ENCODE measurements around the gene HELZ.

Gene HELZ

DNA sequence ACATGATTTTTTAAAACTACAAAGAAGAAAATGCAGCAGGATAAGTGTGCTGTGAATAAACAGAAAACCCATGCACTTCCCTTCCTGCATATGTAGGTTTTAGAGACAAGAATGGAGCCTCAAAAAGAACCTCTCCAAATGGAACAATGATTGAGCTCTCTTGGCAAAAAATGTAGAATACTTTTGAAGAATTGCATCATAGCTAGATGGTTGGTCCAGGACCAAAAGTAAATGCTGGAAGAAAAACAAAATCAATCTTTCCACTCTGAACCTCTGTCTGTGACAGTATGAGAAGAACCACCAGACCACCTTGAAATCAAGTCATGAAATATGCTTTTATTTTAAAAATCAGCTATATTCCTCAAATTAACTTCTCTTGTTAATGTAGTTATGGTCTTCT, 17.5 kb downstream of the HELZ start:
- no peak for DNase-seq

DNA sequence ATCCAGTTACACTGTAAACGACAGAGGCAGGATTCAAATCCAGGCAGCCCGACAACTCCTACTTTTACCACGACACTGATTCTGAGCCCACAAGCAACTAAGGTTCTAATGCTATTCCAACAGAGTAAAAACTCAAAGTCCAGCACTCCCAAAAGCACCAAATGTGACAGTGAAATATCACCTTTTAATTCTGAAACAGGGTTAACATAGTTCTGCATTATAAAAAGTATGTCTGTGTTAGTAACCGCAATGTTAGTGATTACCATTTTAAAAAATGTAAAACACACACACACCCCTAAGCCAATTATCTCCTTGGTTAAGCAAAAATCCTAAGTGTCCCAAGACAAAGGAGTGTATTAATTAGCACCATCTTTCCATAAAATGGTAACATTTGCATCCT, 19.7 kb downstream of the HELZ start:
- DNase-seq = no peak

DNA sequence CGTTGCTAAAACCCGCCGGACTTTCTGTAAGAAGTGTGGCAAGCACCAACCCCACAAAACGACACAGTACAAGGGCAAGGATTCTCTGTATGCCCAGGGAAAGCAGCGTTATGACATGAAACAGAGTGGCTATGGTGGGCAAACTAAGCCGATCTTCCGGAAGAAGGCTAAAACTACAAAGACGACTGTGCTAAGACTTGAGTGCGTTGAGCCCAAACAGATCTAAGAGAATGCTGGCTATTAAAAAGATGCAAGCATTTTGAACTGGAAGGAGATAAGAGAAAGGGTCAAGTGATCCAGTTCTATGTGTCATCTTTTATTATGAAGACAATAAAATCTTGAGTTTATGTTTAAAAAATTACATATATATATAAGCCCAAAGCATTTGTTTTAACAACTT, 20.3 kb downstream of the HELZ start:
- DNase-seq = no peak

DNA sequence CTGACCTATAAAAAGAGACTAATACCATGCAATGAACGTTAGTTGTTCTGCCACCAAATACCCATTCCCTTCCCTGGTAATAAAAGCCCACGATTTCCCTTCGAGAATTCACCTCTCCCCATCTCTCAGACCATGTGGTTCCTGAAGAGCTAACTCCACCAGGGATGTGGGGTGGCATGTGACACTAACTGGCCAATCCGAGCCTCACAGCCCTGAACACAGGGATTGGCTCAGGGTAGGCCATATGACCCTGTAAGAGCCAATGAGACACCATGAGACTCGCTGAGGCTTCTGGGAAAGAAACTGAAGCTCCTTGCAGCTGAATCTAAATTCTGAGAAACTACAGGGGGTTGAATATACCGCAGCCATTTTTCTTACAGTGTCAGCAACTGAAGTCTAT, 21.1 kb downstream of the HELZ start:
- DNase-seq = peak in 1 of 2 experiments; percentile 33

DNA sequence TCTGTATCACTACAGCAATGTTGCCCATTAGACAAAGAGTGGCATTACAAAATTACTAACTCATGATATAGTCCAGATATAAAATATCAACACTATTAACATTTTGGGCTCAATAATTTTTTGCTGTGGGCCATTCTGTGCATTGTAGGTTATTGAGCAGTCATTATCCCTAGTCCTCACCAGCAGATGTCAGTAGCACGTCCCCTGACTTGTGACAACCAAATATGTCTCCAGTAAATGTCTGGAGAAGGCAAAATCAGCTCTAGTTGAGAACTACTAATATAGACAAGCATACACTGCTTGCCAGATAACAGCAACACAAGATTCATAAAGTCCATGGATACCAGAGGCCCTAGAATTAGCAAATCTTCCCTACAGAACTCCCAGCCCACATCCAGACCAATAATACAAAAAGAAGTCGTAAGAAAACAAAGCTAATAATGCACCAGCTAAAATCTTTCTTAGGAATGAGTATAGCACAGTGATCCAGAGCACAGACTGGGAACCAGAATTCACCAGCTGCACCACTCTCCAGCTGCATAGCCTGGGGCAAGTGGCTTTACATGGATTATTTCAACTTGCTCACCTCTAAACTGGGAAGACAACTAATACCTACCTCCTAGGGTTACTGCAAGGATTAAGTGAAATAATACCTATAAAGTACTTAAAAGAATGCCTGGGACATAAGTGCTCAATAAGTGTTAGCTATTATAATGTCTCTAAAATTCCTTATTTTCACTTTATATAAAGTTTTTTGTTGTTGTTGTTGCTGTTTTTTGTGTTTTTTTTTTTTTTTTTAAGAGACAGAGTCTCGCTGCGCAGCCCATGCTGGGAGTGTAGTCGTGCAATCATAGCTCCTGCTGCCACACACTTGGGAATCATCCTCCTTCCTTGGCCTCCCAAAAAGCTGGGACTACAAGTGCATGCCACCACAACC, 23.7 kb downstream of the HELZ start:
- DNase-seq = no peak

DNA sequence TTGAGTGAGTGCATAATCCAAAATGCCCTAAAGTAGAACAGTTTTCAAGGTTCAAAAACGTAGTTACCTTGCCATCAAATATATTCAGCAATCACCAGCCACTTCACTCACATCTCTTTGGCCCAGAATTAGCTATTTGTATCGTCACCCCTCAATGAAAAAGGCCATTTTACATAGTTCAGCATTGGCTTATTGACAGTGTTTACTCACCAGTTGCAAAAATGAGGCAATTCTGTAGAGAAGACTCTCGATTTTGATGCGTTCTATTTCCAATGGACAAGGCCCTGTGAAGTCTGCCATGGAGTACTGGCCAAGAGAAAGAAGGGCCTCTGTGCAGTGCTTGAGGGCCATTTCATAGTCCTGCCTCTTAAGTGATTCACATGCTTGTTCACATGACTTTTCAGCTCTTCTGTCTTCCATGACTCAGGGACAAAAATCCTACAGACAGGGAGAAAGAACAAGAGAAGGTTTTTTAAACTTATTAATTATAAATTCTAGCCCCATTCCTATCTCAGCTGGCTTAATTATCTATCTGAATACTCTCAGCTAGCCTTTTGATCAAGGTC, 26.5 kb downstream of the HELZ start:
- no peak for DNase-seq

DNA sequence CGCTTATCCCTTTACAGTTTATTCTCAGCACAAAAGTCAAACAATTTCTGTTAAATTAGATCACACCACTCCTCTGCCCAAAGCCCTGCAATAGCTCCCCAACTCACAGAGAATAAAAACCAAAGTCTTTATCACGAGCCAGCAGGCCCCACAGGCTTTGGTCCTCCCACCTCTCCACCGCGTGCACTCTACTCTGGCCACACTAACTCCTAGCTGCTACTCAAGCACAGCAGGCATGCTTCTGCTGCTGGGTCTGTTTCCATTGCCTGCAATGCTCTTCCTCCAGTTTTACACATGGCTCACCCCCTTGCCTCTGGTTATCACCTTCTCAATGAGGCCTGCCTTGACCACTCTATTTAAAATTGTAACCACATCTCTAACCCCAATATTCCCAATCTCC, 27.6 kb downstream of the HELZ start:
- no peak for DNase-seq

DNA sequence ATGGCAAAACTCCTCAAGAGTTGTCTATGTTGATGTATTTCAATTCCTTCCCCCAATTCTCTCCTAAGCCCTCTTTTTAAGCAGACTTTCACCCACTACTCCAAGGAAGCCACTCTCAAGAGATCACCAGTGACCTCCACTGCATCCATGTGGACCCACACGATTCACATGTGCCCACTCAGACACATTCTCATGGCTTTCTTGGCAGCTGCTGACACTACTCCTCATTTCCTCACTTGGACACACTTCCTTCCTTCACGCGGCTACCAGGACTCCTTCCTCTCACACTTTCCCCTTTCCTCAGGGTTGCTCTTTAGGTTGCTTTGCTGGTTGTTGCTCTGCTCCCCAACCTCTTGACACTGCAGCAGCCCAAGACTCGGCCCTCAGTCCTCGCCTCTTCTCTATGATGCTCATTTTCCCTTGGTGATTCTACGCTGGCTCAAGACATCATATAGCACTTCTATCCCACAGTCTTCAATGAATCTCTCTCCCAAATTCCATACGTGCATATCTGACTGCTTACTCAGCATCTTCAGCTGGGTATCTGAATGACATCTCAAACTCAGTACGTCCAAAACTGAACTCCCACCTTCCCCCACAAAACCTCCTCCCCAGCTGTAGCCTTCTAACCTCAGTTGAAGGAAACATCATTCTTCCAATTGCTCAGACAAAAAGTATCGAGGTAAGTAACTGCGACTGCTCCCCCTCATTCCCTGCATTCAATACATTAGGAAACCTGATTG, 28.2 kb downstream of the HELZ start:
- no peak for DNase-seq

DNA sequence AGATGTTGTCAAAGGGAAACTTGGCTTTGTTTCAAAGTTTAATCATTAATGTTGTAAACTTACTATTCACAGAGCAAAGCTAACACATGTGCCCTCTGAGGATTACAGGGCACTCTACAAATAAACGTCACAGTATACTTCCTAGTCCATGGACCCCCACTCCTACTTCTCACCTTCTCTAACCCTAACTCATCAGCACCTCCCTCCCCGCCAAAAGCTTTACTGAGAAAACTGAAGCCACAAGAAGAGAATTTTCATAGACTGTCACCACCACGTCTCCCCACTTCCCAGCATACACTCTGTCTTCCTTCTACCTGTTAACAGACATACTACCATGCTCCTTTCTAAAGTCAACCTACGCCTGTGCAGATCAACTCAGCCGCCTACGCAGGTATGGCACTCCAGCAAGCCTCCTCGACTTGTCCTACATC, 29.0 kb downstream of the HELZ start:
- DNase-seq = no peak

DNA sequence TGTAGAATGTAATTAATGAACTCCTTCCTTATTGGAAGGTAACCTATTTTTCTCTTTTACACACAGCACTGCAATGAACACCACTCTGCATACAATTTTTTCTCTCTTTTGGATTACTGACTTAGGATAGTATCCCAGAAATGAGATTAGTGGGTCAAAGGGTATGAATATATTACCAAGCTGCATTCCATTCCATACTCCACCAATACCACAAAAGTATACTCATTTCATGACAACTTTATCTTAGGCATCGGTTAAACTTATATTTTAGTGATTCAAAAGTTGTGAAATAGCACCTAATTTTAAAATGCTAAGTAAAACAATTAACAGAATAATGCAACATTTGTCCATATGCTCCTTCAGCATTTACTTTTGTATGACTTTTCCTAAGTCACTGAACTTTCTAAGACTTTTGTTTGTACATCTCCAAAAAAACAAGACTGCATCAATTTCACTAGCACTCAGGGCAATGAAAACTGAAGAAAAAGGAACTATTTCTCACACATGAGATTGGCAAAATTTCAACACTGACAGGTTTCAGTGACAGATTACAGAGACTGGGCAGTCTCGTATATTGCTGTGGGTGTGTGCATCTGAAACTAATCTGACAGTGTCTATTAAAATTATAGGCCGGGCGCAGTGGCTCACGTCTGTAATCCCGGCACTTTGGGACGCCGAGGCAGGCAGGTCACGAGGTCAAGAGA, 32.1 kb downstream of the HELZ start:
- no peak for DNase-seq

DNA sequence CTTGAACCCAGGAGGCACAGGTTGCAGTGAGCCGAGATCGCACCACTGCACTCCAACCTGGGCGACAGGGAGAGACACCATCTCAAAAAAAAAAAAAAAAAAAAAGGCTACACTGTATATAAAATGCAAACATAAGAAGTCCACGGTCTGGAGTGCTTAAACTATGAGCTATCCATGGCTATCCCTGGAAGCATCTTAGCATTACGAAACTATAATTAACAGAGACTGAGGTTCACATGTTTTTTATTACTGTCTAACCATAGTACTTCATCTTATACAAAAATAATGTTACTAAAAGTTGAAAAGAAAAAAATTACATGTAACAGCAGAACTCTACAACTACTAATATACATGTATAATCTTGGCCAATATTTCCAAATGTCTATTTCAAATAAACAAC, 32.8 kb downstream of the HELZ start:
- DNase-seq = no peak

DNA sequence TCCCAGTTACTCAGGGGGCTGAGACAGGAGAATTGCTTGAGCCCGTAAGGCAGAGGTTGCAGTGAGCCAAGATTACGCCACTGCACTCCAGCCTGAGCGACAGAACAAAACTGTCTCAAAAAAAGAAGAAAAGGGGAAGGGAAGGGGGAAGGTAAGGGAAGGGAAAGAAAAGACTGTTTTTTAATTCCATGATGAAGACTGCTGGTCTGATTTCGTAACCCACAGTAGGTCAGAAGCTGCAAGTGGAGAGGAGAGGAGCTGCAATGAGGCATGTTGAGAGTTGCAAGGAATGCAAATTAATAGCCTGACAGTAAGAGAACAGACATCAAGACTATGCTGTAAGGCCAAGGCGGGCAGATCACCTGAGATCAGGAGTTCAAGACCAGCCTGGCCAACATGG, 33.3 kb downstream of the HELZ start:
- no peak for DNase-seq

DNA sequence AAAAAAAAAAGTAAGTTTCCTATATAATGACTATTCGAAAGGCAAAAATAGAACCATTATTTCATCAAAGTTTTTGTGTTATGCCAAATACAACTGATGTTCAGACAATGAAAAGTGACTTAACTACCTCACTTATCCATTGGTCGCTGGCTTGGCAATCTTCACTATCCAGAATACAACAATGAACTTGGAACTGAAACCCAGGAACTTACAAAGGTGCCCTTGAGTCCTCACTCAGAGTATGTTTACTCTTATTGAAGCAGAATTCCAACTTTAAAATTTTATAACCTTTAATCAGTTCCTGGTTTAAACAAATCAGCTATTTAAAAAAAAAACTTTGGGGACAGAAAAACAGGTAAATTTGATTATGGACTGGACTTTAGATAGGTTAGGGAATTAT, 34.1 kb downstream of the HELZ start:
- no peak for DNase-seq

DNA sequence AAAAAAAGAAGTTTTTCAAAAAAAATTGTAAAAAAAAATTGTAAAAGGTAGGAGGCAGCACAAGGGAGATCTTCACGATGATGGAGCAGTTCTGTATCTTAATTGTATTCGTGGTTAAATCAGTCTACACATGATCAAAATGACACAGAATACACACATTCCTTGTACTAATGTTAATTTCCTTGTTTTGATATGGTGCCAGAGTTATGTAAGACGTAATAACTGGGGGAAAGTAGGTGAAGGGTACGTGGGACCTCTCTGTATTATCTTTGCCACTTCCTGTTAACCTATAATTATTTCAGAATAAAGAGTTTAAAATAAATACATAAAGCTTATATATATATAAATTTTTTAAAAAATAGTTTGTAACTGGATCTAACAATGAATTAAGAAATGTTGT, 36.8 kb downstream of the HELZ start:
- DNase-seq = no peak

DNA sequence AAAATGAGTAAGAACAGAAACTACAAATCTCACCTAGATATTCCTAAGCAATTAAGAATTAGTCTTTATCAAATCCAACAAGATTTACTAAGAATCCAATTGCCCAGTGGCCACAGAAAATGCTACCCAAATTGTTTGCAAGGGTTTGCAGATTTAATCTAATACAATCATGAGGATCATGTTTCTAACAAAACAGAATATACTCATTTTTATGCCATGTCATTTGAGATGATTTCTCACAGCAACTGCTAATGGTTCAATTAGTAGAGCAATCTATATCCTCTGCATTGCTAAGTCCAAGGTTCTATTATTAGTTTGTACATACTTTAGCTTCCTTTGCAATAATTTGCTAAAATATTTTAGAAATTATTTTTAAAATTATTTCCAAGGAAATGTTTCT, 41.2 kb downstream of the HELZ start:
- no peak for DNase-seq

DNA sequence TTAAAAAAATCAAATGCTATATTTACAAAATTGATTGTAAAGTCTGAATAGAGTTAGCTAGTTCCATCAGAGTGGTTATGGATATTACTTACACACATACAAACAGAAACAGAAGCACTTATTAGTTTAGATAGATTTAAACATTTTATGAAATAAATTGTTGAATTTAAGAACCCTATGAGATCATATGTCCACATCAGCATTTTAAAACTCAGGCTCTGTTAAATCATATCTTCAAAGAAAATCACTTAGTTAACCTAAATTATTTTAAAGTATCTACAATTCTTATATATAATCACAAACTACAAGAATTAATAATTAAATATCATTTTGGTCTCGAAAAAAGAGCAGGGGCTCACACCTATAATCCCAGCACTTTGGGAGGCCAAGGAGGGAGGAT, 42.5 kb downstream of the HELZ start:
- DNase-seq = no peak

DNA sequence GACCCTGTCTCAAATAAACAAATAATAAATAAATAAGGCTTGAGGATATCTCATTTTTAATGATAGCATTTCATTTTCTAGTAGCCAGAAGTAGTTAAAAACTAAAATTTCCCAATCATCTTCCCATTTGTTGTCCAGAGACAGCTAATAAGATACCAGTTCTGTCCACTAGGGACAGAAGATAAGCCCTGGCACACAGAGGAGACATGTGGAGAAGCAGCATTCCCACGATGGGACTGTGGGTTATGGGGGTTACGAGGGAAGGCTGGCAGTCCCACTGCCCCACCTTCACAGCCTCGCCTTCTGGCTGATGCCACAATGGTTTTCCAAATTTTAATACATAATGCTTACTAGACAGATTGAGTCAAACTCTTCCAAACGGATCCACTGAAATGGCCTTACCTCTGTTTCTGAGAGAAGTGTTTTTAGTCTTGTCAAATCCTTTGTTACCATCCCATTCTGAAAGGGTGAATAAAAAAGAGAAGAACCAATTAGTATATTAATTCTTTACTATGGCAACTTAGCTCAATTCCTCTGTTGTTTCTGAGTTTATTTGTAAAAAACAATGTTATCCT, 44.2 kb downstream of the HELZ start:
- DNase-seq = no peak

DNA sequence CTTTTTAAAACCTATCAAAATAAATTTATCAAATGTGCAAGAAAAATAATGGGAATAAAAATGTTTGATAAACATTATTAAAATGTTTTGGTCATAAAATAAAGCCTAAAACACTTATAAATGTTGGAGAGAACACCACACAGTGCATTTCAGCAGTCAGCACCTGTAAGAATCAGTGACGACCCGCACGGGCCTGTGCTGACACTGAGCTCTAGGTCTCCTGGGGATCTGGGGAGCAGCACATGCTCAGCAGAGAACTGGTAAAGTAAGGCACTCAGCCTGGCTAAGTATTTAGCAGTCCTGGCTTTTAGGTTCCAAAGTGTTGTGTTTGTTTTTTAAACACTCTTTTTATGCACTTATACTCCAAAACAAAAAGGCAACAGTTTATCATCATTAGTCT, 46.9 kb downstream of the HELZ start:
- no peak for DNase-seq

DNA sequence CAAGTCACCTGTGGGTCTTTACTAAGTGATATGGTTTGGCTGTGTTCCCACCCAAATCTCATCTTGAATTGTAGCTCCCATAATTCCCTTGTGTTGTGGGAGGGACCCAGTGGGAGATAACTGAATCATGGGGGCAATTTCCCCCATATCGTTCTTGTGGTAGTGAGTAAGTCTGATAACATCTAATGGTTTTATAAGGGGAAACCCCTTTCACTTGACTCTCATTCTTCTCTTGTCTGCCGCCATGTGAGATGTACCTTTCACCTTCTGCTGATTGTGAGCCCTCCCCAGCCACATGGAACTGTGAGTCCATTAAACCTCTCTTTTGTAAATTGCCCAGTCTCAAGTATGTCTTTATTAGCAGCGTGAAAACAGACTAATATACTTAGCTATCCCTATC, 48.0 kb downstream of the HELZ start:
- peak in 1 of 2 experiments; percentile 24 for DNase-seq

DNA sequence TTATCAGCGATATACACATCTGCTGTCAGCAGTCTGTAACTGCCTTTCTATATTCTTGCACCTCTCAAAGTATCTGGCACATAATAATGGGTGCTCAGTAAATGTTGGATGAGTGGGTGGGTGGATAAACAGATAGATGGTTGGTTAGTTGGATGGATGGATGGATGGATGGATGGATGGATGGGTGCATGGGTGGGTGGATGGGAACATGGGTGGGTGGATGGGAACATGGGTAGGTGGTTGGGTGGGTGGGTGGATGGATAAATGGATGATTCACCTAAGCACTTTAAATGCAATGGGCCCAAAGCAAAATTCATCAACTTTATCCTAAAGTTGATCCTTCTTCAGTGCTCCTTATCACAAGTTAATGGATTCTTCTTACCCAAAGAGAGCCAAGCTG, 48.6 kb downstream of the HELZ start:
- DNase-seq = no peak

DNA sequence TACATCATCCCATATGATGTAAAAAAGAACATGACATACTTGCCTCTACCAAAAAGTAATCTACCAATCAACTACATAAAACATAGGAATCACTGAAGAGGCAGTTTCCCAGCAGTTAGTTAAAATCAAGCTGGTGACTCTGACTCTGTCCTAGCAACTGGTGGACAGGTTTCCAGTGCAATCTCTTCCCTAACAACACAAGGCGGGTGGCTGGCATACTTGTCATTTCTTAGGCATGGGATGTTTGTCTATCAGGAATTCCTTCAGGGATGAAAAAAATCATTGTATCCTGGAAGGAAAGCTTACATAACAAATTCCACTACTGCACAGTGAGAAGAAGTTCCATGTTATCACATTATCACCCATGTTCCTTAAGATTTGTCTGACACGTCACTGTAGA, 50.9 kb downstream of the HELZ start:
- DNase-seq = no peak

DNA sequence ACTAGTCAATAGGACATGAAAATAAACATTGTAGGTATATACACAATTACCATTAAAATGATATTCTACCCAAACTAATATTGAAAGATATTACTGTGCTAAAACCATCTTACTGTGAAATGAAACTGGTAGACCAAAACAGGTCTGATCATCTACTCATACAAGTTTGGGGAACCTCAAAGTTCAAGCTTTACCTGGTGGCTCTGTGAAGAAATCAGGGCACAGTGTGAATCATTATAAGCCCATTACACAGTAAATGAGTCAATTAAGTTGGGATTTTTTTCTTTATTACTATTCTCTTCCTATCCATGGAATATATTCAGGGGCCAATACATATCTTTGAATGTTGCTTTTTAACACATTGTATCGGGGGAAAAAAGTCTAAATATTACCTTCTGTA, 57.1 kb downstream of the HELZ start:
- DNase-seq = no peak

DNA sequence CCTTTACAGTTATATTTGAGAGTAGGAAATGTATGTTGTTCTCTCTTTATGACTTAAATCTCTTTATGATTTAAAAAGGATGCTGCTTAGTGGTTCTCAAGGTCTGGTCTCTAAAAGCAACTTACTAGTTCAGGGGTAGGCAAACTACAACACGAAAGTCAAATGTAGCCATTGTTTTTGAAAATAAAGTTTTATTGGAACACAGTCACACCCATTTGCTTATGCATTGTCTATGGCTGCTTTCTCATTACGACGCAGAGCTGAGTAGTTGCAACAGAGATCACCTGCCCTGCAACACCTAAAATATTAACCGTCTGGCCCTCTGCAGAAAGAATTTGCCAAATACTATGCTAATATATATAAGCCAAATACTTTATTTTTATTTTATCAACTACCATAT, 58.2 kb downstream of the HELZ start:
- DNase-seq = no peak

All from activated T-cell treated with anti-CD3 and anti-CD28 coated beads, Interleukin-2, amount 50 U/mL, for 48 hours (primary cell).